CD4-positive, alpha-beta T cell (primary cell): ENCODE results near the gene RXRA. TPM values are rescaled to one million over a fixed set of nuclear protein-coding genes. Genes with fewer than 3 reads are reported as not detected.

Source experiments
- ATAC-seq: fragments of 200-7000 bp; cut with Tn5 transposase; one replicate; pipeline ENCODE4 v1.10.0; 2022; ENCODE audit warnings: mild to moderate bottlenecking; ENCODE audit not compliant: poor library complexity
- CTCF ChIA-PET: fragments of 350-600 bp; sonication (Branson Sonifier 250); formaldehyde crosslinking; loops from one replicate; lab custom pipeline; 2021; ENCODE audit warnings: antibody characterized with exemption, inconsistent platforms; lab: Charles Lee
- POLR2A ChIA-PET: fragments of 350-600 bp; sonication (Branson Sonifier 250); formaldehyde crosslinking; loops from one replicate; lab custom pipeline; 2021; ENCODE audit warnings: antibody characterized with exemption, inconsistent platforms; lab: Charles Lee
- DNase-seq, 14 experiments: peaks; one replicate each; pipeline ENCODE4 v3.0.0-alpha.2; 2013 to 2020; ENCODE audit warnings: mixed read lengths in 2 of 14
- H3K27ac ChIP-seq, 2 donors: one replicate each; pipeline versions ENCODE4 v1.5.1 to v1.7.0; 2013; ENCODE audit warnings: low read length in 2 of 2, low read depth in 1 of 2, mild to moderate bottlenecking in 1 of 2
- H3K27me3 ChIP-seq, 2 experiments: 1 replicate in 1 of 2; 2 replicates in 1 of 2; pipeline versions ENCODE4 v1.6.1 to v1.7.0; 2013; ENCODE audit warnings: low read length in 2 of 2, control low read depth in 1 of 2, mild to moderate bottlenecking in 1 of 2, moderate library complexity in 1 of 2; ENCODE audit not compliant: insufficient read depth in 2 of 2, control insufficient read depth in 1 of 2
- H3K36me3 ChIP-seq: one replicate; pipeline ENCODE4 v1.6.1; 2013; ENCODE audit warnings: low read length, control low read depth; ENCODE audit not compliant: insufficient read depth
- H3K4me1 ChIP-seq: one replicate; pipeline ENCODE4 v1.6.1; 2013; ENCODE audit warnings: low read length, control low read depth; ENCODE audit not compliant: insufficient read depth
- H3K4me3 ChIP-seq: one replicate; pipeline ENCODE4 v1.5.1; 2013; ENCODE audit warnings: mild to moderate bottlenecking, low read length, moderate library complexity
- H3K9me3 ChIP-seq, 2 experiments: 1 replicate in 1 of 2; 2 replicates in 1 of 2; pipeline versions ENCODE4 v1.6.1 to v1.7.0; 2013; ENCODE audit warnings: low read length in 2 of 2, mild to moderate bottlenecking in 2 of 2, control low read depth in 1 of 2, moderate library complexity in 1 of 2; ENCODE audit not compliant: control insufficient read depth in 1 of 2, insufficient read depth in 1 of 2
- H3K27ac Mint-ChIP-seq: one replicate; pipeline ENCODE4 v1.8.0; 2020; ENCODE audit warnings: mixed read lengths
- H3K27me3 Mint-ChIP-seq: one replicate; pipeline ENCODE4 v1.8.0; 2021; ENCODE audit warnings: mixed read lengths
- H3K36me3 Mint-ChIP-seq: one replicate; pipeline ENCODE4 v1.8.0; 2021; ENCODE audit warnings: low read depth, mixed read lengths
- H3K4me1 Mint-ChIP-seq: one replicate; pipeline ENCODE4 v1.8.0; 2021; ENCODE audit warnings: low read depth, mixed read lengths
- H3K4me3 Mint-ChIP-seq: one replicate; pipeline ENCODE4 v1.8.0; 2020; ENCODE audit warnings: mild to moderate bottlenecking, mixed read lengths
- H3K9me3 Mint-ChIP-seq: one replicate; pipeline ENCODE4 v1.8.0; 2020; ENCODE audit warnings: mixed read lengths
- intact Hi-C, 2 experiments: fragments of 100-400 bp; cut with DNase I in 1 of 2; cut with micrococcal nuclease in 1 of 2; formaldehyde crosslinking; loops; one replicate each; pipeline versions ENCODE4 v1.15.1 to v1.9.0; 2023 to 2025; cut with DNase I, micrococcal nuclease
- total RNA-seq, 174 experiments: library from RNA in 2 of 174; stranded (reverse) in 2 of 174; gene quantifications; one replicate each; pipeline ENCODE4 v1.2.3 and lab custom pipeline; 2021 to 2026
- TF ChIP-seq, protein P1 (sequence below): fragments of 200-600 bp; IDR thresholded peaks from one replicate; pipeline ENCODE4 v1.8.0; 2022; ENCODE audit warnings: antibody characterized with exemption, mild to moderate bottlenecking

Gene RXRA
- total RNA-seq, 2 experiments from 2014 or later: 7.3 to 8.4 TPM

GRCh38 chr9:134319306-134320125, 6.7 kb upstream of the RXRA start:
- Mint-ChIP-seq H3K27ac (no peak overlapping the region), H3K9me3 (no peaks in the 10 kb centered on the region), H3K27me3 (no peaks in the 10 kb centered on the region), H3K36me3 (no peaks in the 10 kb centered on the region), H3K4me3 (no peak overlapping the region), H3K4me1 (peaks cover 5% of the 10 kb centered on the region)
- Histone ChIP-seq H3K36me3 (no peaks in the 10 kb centered on the region), H3K9me3 (no peaks in the 10 kb centered on the region), H3K4me1 (peaks cover 1% of the 10 kb centered on the region), H3K4me3 (no peak overlapping the region), H3K27me3 (no peaks in the 10 kb centered on the region), H3K27ac (no peak overlapping the region)
- ATAC-seq: no peak
- intact Hi-C loops: loop anchor here in 1 of 2 experiments (10.0 kb wide), 1 partner anchor 1185 kb away; the partner anchor contains the start of gene MRPS2
- ChIA-PET POLR2A (no interaction called here), CTCF (no interaction called here)
- no peak for DNase-seq
- TF ChIP-seq, protein P1, sequence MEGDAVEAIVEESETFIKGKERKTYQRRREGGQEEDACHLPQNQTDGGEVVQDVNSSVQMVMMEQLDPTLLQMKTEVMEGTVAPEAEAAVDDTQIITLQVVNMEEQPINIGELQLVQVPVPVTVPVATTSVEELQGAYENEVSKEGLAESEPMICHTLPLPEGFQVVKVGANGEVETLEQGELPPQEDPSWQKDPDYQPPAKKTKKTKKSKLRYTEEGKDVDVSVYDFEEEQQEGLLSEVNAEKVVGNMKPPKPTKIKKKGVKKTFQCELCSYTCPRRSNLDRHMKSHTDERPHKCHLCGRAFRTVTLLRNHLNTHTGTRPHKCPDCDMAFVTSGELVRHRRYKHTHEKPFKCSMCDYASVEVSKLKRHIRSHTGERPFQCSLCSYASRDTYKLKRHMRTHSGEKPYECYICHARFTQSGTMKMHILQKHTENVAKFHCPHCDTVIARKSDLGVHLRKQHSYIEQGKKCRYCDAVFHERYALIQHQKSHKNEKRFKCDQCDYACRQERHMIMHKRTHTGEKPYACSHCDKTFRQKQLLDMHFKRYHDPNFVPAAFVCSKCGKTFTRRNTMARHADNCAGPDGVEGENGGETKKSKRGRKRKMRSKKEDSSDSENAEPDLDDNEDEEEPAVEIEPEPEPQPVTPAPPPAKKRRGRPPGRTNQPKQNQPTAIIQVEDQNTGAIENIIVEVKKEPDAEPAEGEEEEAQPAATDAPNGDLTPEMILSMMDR: no peak

DNA sequence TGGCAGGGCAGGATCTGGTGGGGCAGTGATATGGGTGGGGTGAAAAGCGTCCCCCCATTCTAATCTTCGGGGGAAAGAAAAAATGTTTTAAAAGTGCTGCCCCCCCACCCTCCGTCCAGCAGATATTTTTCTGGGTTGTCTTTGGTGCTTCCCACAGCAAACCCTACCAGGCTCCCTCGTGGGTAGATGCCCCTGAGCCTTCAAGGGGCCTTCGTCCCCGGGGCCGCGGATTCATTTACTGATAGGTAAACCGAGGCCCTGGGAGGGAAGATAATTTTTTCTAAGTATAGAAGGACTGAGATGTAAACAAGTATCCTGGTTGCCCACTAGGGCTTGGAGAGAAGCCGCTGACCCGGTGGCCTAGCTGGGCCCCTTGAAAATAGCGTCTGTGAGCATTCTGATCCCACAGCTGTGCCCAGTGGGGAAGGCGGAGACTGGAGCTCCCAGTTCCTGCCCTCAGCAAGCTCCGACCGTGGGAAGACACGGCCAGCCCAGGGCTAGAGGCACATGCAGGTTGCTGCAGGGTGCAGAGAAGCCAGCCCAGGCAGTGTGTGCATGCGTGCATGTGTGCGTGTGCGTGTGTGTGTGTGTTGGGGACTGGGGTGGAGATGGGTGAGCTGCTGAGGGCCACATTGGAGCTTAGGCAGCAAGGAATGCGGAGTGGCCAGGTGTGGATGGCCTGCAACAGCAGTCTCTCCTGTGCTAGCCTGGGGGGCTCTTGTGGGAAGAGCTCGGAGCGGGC, 6.0 kb upstream of the RXRA start:
- Mint-ChIP-seq H3K27me3 (no peaks in the 10 kb centered on the region), H3K4me3 (peak overlapping the region; percentile 60), H3K27ac (no peak overlapping the region), H3K4me1 (peaks cover 8% of the 10 kb centered on the region), H3K9me3 (no peaks in the 10 kb centered on the region), H3K36me3 (no peaks in the 10 kb centered on the region)
- intact Hi-C loops: loop anchor here in 1 of 2 experiments (10.0 kb wide), 1 partner anchor 1185 kb away; the partner anchor contains the start of gene MRPS2
- peak in 4 of 14 experiments; percentile 8 to 59 (median 38) for DNase-seq
- Histone ChIP-seq H3K27me3 (no peaks in the 10 kb centered on the region), H3K27ac (no peak overlapping the region), H3K36me3 (no peaks in the 10 kb centered on the region), H3K4me1 (peaks cover 8% of the 10 kb centered on the region), H3K9me3 (no peaks in the 10 kb centered on the region), H3K4me3 (no peak overlapping the region)
- TF ChIP-seq, protein P1: no peak
- ATAC-seq: no peak
- CTCF ChIA-PET: no interaction called here
- POLR2A ChIA-PET: no interaction called here

GRCh38 chr9:134320868-134321471, 5.3 kb upstream of the RXRA start:
- TF ChIP-seq, protein P1: no peak
- H3K9me3 ChIP-seq: no peaks in the 10 kb centered on the region
- H3K27me3 ChIP-seq: no peaks in the 10 kb centered on the region
- intact Hi-C loops: loop anchor here in 1 of 2 experiments (10.0 kb wide), 1 partner anchor 1184 kb away; the partner anchor contains the start of gene MRPS2
- no peaks in the 10 kb centered on the region for H3K36me3 ChIP-seq
- Mint-ChIP-seq H3K27ac (no peak overlapping the region), H3K36me3 (no peaks in the 10 kb centered on the region), H3K4me3 (no peak overlapping the region), H3K27me3 (no peaks in the 10 kb centered on the region), H3K4me1 (peaks cover 8% of the 10 kb centered on the region), H3K9me3 (no peaks in the 10 kb centered on the region)
- H3K4me1 ChIP-seq: peaks cover 8% of the 10 kb centered on the region
- H3K4me3 ChIP-seq: no peak overlapping the region
- H3K27ac ChIP-seq: no peak overlapping the region
- ATAC-seq (no peak), DNase-seq (no peak)
- CTCF ChIA-PET: no interaction called here
- POLR2A ChIA-PET: no interaction called here
